ENCODE results near the gene SLC39A7. TPM values are rescaled to one million over a fixed set of nuclear protein-coding genes. Genes with fewer than 3 reads are reported as not detected.

SLC39A7 gene
- total and polyA plus RNA-seq, 2 of the 13 experiments (the other 11 are each of a cell fraction or from before 2014, with no cell fraction given): 142 to 229 TPM

GRCh38 chr6:33248643-33248931 lies 47.9 kb downstream of the SLC39A7 start (continued):
- no peak for TF ChIP-seq ZNF850 (CRISPR knock-in tag; conservative IDR thresholded peaks at IDR 0.05)
- TF ChIP-seq NFE2L2 (IDR thresholded peaks at IDR 0.05; ENCODE audit: low read length): no peak
- TF ChIP-seq FOXC1 (CRISPR knock-in tag; IDR thresholded peaks at IDR 0.05; ENCODE audit: borderline replicate concordance): no peak; the same call in 1 of the 2 replicates
- TF ChIP-seq, protein P1, sequence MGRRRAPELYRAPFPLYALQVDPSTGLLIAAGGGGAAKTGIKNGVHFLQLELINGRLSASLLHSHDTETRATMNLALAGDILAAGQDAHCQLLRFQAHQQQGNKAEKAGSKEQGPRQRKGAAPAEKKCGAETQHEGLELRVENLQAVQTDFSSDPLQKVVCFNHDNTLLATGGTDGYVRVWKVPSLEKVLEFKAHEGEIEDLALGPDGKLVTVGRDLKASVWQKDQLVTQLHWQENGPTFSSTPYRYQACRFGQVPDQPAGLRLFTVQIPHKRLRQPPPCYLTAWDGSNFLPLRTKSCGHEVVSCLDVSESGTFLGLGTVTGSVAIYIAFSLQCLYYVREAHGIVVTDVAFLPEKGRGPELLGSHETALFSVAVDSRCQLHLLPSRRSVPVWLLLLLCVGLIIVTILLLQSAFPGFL (CRISPR knock-in tag; IDR thresholded peaks at IDR 0.05): no peak
- TF ChIP-seq GMEB1 (CRISPR knock-in tag; IDR thresholded peaks at IDR 0.05; ENCODE audit: borderline replicate concordance): no peak
- 0 out of 2 replicates have a peak, but pooled peaks have one; percentile 85 for TF ChIP-seq ZNF782 (CRISPR knock-in tag; IDR thresholded peaks at IDR 0.05; ENCODE audit: borderline replicate concordance)
- TF ChIP-seq ZKSCAN1 (IDR thresholded peaks at IDR 0.05; ENCODE audit: low read length): no peak
- no peak for TF ChIP-seq SP5 (CRISPR knock-in tag; IDR thresholded peaks at IDR 0.05; ENCODE audit: borderline replicate concordance, low read depth)
- no peak for TF ChIP-seq CCAR2 (optimal IDR thresholded peaks at IDR 0.05; ENCODE audit: low read depth, low read length)
- no peak for TF ChIP-seq ZNF331 (CRISPR knock-in tag; IDR thresholded peaks at IDR 0.05)
- no peak for TF ChIP-seq ZNF10 (CRISPR knock-in tag; IDR thresholded peaks at IDR 0.05; ENCODE audit: borderline replicate concordance, low read depth)
- no peak for TF ChIP-seq ZNF710 (CRISPR knock-in tag; IDR thresholded peaks at IDR 0.05; ENCODE audit: borderline replicate concordance)
- no peak for TF ChIP-seq FOXA3 (CRISPR knock-in tag; IDR thresholded peaks at IDR 0.05)
- TF ChIP-seq ZBTB14 (CRISPR knock-in tag; IDR thresholded peaks at IDR 0.05): no peak
- no peak for TF ChIP-seq ELF3 (CRISPR knock-in tag; IDR thresholded peaks at IDR 0.05)
- TF ChIP-seq SALL2 (CRISPR knock-in tag; IDR thresholded peaks at IDR 0.05): peak; percentile 13; the same call in 1 of the 2 replicates
- TF ChIP-seq, protein P2, sequence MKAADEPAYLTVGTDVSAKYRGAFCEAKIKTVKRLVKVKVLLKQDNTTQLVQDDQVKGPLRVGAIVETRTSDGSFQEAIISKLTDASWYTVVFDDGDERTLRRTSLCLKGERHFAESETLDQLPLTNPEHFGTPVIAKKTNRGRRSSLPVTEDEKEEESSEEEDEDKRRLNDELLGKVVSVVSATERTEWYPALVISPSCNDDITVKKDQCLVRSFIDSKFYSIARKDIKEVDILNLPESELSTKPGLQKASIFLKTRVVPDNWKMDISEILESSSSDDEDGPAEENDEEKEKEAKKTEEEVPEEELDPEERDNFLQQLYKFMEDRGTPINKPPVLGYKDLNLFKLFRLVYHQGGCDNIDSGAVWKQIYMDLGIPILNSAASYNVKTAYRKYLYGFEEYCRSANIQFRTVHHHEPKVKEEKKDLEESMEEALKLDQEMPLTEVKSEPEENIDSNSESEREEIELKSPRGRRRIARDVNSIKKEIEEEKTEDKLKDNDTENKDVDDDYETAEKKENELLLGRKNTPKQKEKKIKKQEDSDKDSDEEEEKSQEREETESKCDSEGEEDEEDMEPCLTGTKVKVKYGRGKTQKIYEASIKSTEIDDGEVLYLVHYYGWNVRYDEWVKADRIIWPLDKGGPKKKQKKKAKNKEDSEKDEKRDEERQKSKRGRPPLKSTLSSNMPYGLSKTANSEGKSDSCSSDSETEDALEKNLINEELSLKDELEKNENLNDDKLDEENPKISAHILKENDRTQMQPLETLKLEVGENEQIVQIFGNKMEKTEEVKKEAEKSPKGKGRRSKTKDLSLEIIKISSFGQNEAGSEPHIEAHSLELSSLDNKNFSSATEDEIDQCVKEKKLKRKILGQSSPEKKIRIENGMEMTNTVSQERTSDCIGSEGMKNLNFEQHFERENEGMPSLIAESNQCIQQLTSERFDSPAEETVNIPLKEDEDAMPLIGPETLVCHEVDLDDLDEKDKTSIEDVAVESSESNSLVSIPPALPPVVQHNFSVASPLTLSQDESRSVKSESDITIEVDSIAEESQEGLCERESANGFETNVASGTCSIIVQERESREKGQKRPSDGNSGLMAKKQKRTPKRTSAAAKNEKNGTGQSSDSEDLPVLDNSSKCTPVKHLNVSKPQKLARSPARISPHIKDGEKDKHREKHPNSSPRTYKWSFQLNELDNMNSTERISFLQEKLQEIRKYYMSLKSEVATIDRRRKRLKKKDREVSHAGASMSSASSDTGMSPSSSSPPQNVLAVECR (CRISPR knock-in tag; IDR thresholded peaks at IDR 0.05; ENCODE audit: borderline replicate concordance): no peak; the same call in 1 of the 2 replicates
- no peak for TF ChIP-seq DNMT3B (CRISPR knock-in tag; conservative IDR thresholded peaks at IDR 0.05)
- no peak for TF ChIP-seq SUZ12 (IDR thresholded peaks at IDR 0.05; ENCODE audit: low read depth, low read length)
- peak; percentile 12; the same call in 1 of the 2 replicates for TF ChIP-seq ATAD3A (CRISPR knock-in tag; IDR thresholded peaks at IDR 0.05)
- TF ChIP-seq KAT7 (CRISPR knock-in tag; IDR thresholded peaks at IDR 0.05; ENCODE audit: borderline replicate concordance): no peak
- no peak for TF ChIP-seq ZNF441 (CRISPR knock-in tag; IDR thresholded peaks at IDR 0.05; ENCODE audit: borderline replicate concordance)
